Ecto neural progenitor cell (in vitro differentiated cells): ENCODE measurements around the gene OSBPL10.

Experiments
- DNase-seq: peaks from one replicate; pipeline ENCODE4 v3.0.0-alpha.2; 2018; ENCODE audit warnings: low spot score

OSBPL10 gene

GRCh38 chr3:31743331-31744089 is 237.6 kb downstream of the OSBPL10 start:
- DNase-seq: no peak

- DNase-seq: no peak
Observed at GRCh38 chr3:31740397-31740796, 240.7 kb downstream of the OSBPL10 start.

GRCh38 chr3:31738412-31738811 is 242.7 kb downstream of the OSBPL10 start:
- no peak for DNase-seq

DNA sequence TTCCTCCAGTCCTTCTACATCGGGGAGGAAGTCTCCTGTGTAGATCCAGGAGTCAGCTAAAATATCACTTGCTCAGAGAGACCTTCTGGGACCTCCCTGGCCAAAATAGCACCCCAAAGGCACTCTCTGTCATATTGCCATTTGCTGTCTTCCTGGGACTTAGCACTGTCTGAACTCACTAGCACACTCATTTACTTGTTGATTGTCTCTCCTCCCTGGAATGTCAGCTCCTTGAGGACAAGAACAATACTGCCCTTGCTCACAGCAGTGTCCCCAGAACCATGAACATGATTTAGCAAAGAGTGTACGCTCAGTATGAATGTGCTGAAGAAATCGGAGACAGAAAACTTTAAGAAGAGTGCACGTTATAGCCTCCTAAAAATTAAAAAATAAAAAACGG is 245.4 kb downstream of the OSBPL10 start:
- DNase-seq: no peak

- DNase-seq: no peak
Observed at GRCh38 chr3:31733234-31733667, 247.8 kb downstream of the OSBPL10 start.

DNA sequence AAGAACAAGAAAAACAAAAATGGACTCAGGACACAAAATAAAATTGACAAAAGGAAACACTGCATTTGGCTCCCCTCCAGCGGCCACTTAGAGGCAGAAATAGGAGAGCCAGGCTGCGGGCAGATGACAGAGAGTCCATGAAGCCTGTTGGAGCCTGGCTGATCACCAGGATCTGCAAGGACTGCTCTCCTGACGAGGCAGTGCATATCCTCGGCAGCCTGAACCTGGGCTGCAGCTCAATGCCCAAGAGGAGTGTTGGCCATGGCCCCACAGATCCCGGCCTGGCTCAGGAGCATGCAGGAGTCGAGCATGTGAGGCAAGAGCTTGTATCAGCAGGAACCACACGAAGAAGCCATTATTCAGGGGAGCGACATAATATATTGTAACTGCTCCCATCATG is 248.5 kb downstream of the OSBPL10 start:
- no peak for DNase-seq

- no peak for DNase-seq
Observed at GRCh38 chr3:31729573-31729972, 251.5 kb downstream of the OSBPL10 start.

DNA sequence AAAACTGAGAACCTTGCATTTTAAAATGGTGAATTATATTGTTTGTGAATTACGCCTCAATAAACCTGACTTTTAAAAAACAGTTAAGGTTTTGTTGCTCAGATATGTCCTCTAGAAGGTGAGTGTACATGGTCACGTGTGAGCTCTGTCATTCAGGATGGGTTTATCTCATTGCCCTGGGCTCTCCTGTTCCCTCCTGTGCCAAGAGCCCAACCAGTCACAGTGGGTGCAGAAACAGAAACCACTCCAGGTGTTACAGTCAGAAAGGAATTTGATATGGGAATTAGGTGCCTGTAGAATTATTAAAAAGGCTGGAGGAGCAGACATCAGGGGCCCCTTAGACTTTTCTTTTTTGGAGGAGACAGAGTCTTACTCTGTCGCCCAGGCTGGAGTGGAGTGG is 252.0 kb downstream of the OSBPL10 start:
- DNase-seq: no peak

DNA sequence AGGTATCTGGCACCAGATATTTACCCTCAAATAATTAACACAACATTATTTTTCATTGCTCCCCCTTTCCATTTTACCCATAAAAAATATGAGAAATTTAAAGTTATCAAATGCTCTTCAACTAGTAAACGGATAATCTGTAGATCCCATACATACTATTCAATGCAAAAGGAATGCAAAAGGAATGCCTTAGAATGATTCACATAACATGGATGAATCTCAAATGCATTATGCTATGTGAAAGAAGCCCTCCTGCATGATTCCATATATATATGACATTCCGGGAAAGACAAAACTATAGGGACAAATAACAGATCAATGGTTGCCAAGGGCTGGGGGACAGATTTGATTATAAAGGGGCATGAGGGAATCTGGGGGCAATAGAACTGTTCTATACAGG is 252.7 kb downstream of the OSBPL10 start:
- no peak for DNase-seq

DNA sequence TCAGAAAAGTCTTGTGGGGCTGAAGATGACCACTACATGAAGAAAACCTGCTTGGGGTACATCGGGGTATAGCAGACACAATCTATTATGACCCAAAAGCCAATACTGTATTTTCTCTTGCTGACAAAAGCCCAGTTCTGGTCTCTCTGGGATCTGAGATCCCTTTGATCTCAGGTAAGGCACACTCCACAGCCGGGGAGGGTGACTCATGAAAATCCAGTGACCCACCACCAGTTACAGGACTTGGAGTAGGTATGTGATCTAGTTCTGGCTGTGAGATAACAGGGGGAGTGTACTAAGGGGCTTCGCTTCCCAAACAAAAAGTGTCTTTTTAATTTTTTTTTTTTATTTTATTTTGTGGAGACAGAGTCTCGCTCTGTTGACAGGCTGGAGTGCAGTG is 255.1 kb downstream of the OSBPL10 start:
- DNase-seq: no peak

DNA sequence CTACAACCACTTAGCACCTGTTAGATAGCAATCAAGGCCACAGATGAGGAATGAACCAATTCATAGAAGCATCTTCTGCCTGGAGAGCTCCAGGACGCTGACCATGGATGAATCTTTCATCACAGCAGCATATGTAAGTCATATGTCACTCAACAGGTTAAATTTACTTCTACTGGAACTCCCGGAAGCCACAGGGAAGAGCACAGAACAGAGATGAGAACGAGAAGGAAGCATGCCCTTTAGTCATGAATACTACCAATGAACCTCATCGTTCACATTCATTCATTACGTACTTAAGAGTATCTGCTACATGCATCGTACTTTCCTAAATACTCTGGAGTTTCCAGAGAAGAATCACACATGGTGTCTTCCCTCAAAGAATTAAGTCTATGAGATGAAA is 255.5 kb downstream of the OSBPL10 start:
- no peak for DNase-seq

GRCh38 chr3:31724651-31725050 is 256.4 kb downstream of the OSBPL10 start:
- DNase-seq: no peak

DNA sequence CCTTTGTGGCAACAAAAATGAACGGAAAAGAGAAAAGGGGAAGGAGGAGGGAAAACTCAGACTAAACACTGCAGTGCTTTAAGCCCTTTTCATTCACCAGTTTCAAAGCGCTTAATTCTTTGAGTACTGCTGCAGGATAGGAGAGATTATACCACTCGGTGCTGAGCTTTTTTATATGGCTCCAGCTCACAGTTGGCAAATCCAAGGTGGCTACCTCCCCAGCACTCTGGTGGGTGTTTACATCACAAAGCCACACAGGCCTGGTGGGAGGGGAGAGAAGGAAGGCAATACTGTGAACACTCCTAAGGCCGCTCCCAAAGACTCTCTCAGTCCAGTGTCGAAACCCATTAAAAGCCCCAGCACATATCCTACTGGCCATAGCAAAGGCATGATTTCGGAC is 256.9 kb downstream of the OSBPL10 start:
- DNase-seq: peak; percentile 50

- DNase-seq: no peak
Observed at GRCh38 chr3:31723701-31724100, 257.4 kb downstream of the OSBPL10 start.

DNA sequence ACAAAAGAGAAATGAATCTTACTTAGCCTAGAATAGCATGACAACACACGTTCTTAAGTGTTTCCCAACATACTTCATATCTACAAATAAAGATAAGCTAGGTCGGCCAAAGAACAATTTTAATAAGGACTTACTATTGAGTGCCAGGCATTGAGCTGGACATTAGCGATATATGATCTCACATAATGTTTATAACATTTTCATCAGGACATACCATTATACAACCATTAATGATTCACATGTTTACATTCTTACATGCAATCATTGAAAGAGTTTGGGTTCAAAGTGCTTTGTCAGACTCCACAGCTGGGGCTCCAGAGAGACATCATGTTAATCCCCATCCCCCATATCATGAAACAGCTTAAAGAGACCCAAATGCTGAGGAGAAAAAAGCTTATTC is 259.4 kb downstream of the OSBPL10 start:
- DNase-seq: no peak

- no peak for DNase-seq
Observed at GRCh38 chr3:31714495-31715280, 266.4 kb downstream of the OSBPL10 start.

GRCh38 chr3:31713816-31714215 is 267.2 kb downstream of the OSBPL10 start:
- no peak for DNase-seq

DNA sequence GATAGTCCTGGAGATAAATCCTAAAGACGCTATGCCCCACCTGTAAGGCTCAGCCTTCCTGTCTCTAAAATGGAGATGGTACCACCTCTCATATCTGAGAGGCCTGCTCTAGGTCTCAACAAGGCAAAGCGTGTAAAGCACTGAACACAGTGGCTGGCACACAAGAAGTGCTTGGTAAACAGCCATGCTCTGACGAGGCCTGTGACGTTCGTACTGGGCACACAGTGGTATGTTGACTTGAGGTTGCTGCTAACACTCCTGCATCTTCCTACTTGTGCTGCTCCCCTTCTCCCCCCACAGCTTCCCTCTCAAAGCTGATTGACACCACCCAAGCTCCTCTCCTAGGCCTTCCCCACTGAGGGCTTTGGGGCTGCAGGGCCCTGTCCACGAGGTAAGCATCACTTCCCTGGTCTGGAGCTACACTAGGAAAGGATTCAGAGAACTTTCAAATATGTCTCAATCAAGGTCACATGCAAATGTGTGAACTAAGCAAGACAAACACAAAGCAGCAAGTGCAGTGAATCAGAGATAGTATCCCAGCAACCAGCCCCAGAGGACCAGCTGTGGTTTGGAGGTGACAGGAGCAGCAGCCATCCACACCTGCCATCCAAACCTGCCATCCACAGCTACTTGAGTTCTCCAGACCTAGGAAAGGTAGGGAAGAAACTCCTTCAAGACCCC is 270.8 kb downstream of the OSBPL10 start:
- DNase-seq: no peak

GRCh38 chr3:31709526-31709925 is 271.5 kb downstream of the OSBPL10 start:
- no peak for DNase-seq

- DNase-seq: no peak
Observed at GRCh38 chr3:31709005-31709404, 272.1 kb downstream of the OSBPL10 start.

- DNase-seq: no peak
Observed at GRCh38 chr3:31707286-31707685, 273.8 kb downstream of the OSBPL10 start.

DNA sequence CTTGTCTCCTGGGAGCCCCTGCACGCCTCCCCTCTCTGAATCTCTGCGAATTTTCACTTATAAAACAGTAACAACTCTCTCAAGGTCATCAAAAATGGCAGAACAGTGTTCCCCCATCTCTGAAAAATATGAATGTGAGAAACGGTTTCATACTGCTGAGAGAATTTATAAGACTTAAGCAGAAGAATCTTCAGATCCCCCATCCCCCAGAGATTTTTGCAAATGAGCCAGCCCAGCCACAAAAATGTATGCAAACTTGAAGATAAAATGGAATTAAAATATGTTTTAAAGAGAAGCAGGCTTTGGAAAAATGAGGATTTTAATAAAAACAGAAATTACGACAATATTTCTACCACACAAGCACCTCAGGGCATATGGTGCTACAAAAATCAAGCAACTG is 275.3 kb downstream of the OSBPL10 start:
- no peak for DNase-seq

GRCh38 chr3:31704591-31705179 is 276.4 kb downstream of the OSBPL10 start:
- DNase-seq: no peak
